ENCODE data around the gene ZNF32. TPM values are rescaled to one million over a fixed set of nuclear protein-coding genes. Genes with fewer than 3 reads are reported as not detected.
"Not testable (repeated sequence)": the region's sequence is repeated elsewhere in the genome, so short reads cannot be mapped to it uniquely, and the experiment has no call there.

The ZNF32 gene
- total RNA-seq, 1 donor from 2014 or later: 15.2 TPM

DNA sequence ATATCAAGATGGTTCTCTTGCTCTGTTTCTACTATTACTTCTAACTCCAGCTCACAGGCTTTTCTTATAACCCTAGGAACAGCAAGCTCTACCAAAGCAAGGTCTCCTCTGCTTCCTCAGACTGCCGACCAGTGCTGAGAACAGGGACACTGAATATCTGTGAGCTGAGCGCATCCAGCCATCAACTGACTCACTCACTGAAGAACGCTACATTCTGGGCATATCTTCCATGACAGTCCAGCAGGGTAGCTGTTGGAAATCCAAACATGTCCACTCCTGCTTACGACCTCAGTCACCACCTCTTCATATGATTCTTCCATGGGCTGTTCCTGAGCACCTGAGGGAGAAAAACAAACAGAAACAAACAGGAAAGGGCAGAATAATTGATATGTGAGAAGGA lies 2.8 kb downstream of the ZNF32 start:
- Mint-ChIP-seq H3K36me3 (ENCODE audit: low read depth) (peaks cover 49% of the 10 kb centered on the region), H3K27ac (no peak overlapping the region), H3K4me1 (peaks cover 6% of the 10 kb centered on the region), H3K9me3 (peaks cover 14% of the 10 kb centered on the region), H3K4me3 (no peak overlapping the region), H3K27me3 (peaks cover 9% of the 10 kb centered on the region)
- DNase-seq: no peak
- intact Hi-C loops (cut with micrococcal nuclease): no loop called here

DNA sequence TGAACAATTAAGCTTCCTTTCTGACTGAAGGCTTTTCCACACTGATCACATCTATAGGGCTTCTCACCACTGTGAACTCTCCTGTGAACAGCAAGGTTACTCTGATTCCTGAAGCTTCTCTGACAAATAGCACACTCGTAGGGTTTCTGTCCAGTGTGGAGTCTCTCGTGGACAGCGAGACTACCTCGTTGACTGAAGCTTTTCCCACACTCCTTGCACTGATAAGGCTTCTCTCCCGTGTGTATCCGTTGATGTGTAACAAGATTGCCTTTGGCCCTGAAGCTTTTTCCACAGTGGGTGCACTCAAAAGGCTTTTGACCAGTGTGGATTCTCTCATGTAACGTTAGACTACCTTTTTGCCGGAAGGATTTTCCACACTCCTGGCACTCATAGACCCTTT lies 4.4 kb downstream of the ZNF32 start:
- H3K4me3 Mint-ChIP-seq: no peak overlapping the region
- no peak overlapping the region for H3K27ac Mint-ChIP-seq
- peaks cover 14% of the 10 kb centered on the region for H3K9me3 Mint-ChIP-seq
- no peak for DNase-seq
- intact Hi-C loops (cut with micrococcal nuclease): no loop called here
- peaks cover 6% of the 10 kb centered on the region for H3K4me1 Mint-ChIP-seq
- no peaks in the 10 kb centered on the region for H3K27me3 Mint-ChIP-seq
- peaks cover 49% of the 10 kb centered on the region for H3K36me3 Mint-ChIP-seq (ENCODE audit: low read depth)

DNA sequence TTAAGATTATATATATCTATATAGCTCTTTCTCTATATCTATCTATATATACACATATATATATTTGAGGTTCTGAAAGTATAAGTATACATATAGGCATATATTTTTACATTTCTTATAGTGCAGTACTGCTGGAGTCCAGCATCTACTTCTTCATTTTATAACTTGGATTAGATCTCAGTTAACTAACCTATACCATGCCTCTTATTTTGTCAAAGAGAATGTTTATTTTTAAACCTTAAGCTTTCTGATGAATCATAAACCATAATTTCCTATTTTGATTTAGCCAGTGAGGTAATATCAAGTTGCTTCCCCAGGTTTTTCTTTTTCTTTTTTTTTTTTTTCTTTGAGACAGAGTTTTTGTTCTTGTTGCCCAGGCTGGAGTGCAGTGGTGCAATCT lies 8.1 kb downstream of the ZNF32 start:
- Mint-ChIP-seq H3K27ac (no peak overlapping the region), H3K36me3 (ENCODE audit: low read depth) (peaks cover 28% of the 10 kb centered on the region), H3K9me3 (peaks cover 19% of the 10 kb centered on the region), H3K4me3 (no peak overlapping the region), H3K4me1 (no peaks in the 10 kb centered on the region), H3K27me3 (no peaks in the 10 kb centered on the region)
- intact Hi-C loops (cut with micrococcal nuclease): no loop called here
- DNase-seq: no peak

DNA sequence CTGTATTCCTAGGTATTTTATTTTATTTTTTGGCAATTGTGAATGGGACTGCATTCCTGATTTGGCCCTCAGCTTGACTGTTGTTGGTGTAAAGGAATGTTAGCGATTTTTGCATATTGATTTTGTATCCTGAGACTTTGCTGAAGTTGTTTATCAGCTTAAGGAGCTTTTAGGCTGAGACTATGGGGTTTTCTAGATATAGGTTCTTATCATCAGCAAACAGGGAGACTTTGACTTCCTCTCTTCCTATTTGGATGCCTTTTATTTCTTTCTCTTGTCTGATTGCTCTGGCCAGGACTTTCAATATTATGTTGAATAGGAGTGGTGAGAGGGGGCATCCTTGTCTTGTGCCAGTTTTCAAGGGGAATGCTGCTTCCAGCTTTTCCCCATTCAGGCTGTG lies 12.9 kb downstream of the ZNF32 start:
- H3K4me1 Mint-ChIP-seq; H3K36me3 Mint-ChIP-seq (ENCODE audit: low read depth); H3K4me3 Mint-ChIP-seq; H3K27ac Mint-ChIP-seq; intact Hi-C loops (cut with micrococcal nuclease); H3K27me3 Mint-ChIP-seq; DNase-seq: not testable (repeated sequence)
- H3K9me3 Mint-ChIP-seq: peaks cover 16% of the 10 kb centered on the region

DNA sequence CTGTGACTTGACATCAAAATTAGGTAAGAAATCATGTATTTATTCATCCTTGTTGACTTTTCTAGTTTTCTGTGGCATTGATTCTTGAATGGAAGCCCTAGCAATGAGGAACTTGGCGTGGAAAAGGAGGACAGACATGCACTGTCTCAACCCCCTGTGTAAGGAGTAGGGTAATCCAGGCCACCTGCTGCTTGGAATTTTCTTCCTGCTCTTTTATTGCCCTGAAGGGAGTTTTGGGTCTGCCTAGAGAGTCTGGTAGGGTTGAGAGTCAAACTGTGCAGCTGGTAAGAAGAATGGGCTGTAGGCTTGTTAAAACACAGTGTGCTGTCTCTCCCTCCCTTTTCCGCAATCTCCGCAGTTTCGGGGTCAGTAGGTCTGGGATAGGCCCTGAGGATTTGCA lies 19.7 kb downstream of the ZNF32 start:
- Mint-ChIP-seq H3K36me3 (ENCODE audit: low read depth) (peaks cover 2% of the 10 kb centered on the region), H3K4me1 (no peaks in the 10 kb centered on the region), H3K9me3 (peaks cover 26% of the 10 kb centered on the region), H3K27ac (no peak overlapping the region), H3K4me3 (no peak overlapping the region), H3K27me3 (no peaks in the 10 kb centered on the region)
- no peak for DNase-seq
- intact Hi-C loops (cut with micrococcal nuclease): no loop called here

DNA sequence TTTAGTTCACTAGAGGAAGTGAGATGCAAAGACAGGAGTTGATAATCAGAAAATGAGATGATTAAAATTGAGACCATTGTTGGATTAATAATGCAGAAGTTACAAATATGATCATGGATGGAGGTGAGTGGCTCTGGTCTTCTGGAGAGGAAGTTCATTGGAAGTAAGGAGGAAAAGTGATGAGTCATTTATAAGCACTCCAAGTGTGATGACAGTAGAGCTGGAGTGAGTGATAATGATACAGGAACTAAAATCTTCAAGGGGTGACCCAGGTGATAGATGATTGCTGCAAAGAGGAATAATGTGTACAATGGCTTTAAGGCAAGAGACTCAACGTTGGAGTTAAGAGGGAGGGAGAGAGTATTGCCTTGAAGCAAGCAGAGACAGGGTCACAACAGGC lies 20.7 kb downstream of the ZNF32 start:
- H3K4me3 Mint-ChIP-seq: no peak overlapping the region
- peaks cover 31% of the 10 kb centered on the region for H3K9me3 Mint-ChIP-seq
- DNase-seq: no peak
- H3K27ac Mint-ChIP-seq: no peak overlapping the region
- H3K36me3 Mint-ChIP-seq (ENCODE audit: low read depth): peaks cover 7% of the 10 kb centered on the region
- intact Hi-C loops (cut with micrococcal nuclease): no loop called here
- H3K4me1 Mint-ChIP-seq: peaks cover 5% of the 10 kb centered on the region
- H3K27me3 Mint-ChIP-seq: no peaks in the 10 kb centered on the region

DNA sequence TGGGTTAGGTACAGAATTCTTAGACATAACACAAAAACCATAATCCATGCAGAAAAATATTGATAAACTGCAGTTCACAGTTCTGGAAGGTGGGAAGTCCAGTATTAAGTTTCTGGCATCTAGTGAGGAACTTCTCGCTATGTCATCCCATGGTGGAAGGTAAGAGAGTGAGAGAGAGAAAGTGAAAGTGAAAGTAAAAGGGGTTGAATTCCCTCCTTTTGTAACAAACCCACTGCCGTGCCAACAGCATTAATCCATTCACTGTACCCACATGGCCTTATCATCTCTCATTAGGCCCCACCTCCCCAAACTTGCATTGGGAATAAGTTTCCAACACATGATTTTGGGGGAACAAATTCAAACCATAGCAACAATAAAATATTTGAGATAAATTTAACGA lies 25.3 kb downstream of the ZNF32 start:
- intact Hi-C loops (cut with micrococcal nuclease): no loop called here
- Mint-ChIP-seq H3K9me3 (peaks cover 22% of the 10 kb centered on the region), H3K27ac (no peak overlapping the region), H3K27me3 (no peaks in the 10 kb centered on the region), H3K4me1 (peaks cover 5% of the 10 kb centered on the region), H3K36me3 (ENCODE audit: low read depth) (peaks cover 10% of the 10 kb centered on the region), H3K4me3 (peak overlapping the region; percentile 42)
- DNase-seq: no peak

DNA sequence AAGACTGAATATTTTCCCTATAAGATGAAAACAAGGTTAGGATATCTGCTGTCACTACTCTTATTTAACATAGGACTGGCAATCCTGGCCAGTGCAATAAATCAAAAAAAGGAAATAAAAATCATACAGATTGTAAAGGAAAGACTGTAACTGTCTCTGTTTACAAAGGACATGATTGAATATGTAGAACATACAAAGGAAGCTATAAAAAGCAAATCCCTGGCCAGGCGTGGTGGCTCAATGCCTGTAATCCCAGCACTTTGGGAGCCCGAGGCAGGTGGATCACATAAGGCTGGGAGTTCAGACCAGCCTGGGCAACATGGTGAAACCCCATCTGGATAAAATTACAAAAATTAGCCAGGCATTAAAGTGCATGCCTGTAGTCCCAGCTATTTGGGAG lies 26.6 kb downstream of the ZNF32 start:
- DNase-seq: no peak
- H3K4me1 Mint-ChIP-seq: peaks cover 5% of the 10 kb centered on the region
- no peak overlapping the region for H3K4me3 Mint-ChIP-seq
- H3K9me3 Mint-ChIP-seq: peaks cover 21% of the 10 kb centered on the region
- H3K27ac Mint-ChIP-seq: no peak overlapping the region
- H3K27me3 Mint-ChIP-seq: no peaks in the 10 kb centered on the region
- intact Hi-C loops (cut with micrococcal nuclease): no loop called here
- H3K36me3 Mint-ChIP-seq (ENCODE audit: low read depth): peaks cover 14% of the 10 kb centered on the region

DNA sequence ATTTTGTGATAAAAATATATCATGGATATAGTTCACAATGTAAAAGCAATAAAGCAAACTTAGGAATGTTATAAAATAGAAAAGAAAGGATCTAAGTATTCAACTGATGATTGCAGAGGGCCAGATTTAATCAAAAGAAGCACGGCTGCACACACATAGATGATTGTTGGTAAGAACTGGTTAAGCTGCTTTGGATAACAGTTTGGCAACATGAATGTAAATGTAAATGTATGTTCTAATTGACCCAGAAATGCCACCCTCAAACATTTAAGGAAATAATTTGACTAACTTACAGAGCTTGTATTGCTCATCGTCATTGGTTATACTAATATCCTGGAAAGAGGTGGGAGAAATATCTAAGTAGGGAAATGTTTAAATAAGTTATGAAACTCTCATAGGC lies 29.3 kb downstream of the ZNF32 start:
- Mint-ChIP-seq H3K36me3 (ENCODE audit: low read depth) (peaks cover 37% of the 10 kb centered on the region), H3K27ac (no peak overlapping the region), H3K9me3 (peaks cover 33% of the 10 kb centered on the region)

DNA sequence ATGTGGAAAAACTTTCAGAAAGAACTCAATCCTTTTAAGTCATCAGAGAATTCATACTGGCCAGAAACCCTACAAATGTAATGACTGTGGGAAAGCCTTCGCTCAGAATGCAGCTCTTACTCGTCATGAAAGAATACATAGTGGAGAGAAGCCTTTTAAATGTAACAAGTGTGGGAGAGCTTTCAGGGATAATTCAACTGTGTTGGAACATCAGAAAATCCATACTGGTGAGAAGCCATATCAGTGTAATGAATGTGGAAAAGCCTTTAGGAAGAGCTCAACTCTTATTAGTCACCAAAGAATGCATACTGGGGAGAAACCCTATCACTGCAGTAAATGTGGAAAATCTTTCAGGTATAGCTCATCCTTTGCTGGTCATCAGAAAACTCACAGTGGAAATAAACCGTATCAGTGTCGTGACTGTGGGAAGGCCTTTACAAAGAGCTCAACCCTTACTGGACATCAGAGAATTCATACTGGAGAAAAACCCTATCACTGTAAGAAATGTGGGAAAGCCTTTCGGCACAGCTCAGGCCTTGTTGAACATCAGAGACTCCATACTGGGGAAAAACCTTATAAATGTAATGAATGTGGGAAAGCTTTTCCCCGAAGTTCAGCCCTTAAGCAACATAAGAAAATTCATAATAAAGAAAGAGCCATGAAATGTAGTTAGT lies 31.8 kb downstream of the ZNF32 start:
- peaks cover 54% of the 10 kb centered on the region for H3K36me3 Mint-ChIP-seq (ENCODE audit: low read depth)
- H3K4me1 Mint-ChIP-seq: no peaks in the 10 kb centered on the region

More for the DNA sequence above, 29.3 kb downstream of the ZNF32 start:
- H3K4me1 Mint-ChIP-seq: peaks cover 5% of the 10 kb centered on the region
- H3K4me3 Mint-ChIP-seq: no peak overlapping the region
- intact Hi-C loops (cut with micrococcal nuclease): no loop called here
- no peak for DNase-seq
- no peaks in the 10 kb centered on the region for H3K27me3 Mint-ChIP-seq

DNA sequence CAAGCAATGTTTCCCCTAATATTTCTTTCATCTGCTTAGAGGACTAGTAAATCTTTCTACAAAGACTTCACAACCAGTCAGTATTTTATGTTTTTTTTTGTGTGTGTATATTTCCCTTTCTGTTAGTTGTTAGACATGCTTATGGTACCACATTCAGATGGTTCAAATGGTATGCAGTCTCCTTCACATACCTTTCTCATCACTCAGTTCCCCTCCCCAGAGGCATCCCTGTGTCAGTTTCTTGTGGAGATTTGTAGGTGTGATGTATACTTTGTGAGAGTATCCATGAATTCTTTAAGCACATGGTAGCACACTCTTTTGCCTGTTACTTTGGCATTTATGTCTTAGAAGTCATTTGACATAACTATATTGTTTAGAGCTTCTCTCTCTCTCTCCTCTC lies 38.0 kb downstream of the ZNF32 start:
- Mint-ChIP-seq H3K36me3 (ENCODE audit: low read depth) (peaks cover 80% of the 10 kb centered on the region), H3K4me1 (peaks cover 23% of the 10 kb centered on the region), H3K9me3 (peaks cover 40% of the 10 kb centered on the region), H3K4me3 (no peak overlapping the region), H3K27ac (no peak overlapping the region), H3K27me3 (no peaks in the 10 kb centered on the region)
- intact Hi-C loops (cut with micrococcal nuclease): no loop called here
- no peak for DNase-seq

More for the DNA sequence above, 31.8 kb downstream of the ZNF32 start:
- Mint-ChIP-seq H3K4me3 (no peak overlapping the region), H3K27ac (no peak overlapping the region), H3K27me3 (no peaks in the 10 kb centered on the region), H3K9me3 (peaks cover 39% of the 10 kb centered on the region)
- intact Hi-C loops (cut with micrococcal nuclease): no loop called here
- no peak for DNase-seq

DNA sequence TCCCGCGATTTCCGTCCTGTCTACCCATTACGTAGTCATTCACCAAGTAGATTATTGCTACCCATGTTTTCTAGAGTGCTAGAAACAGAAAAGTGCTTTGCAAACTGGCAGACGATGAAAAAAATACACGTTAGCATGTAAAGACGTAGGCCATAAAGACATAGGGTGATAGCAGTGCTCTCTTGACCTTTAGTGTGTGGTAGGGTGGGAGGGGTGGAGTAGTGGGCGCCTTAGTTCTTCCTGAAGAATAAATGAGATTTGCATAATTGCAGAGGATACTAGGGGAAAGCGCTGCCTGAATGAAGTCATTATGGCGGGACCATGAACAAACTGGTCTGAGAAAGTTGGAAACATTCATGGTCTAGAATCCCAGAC lies 41.5 kb downstream of the ZNF32 start:
- intact Hi-C loops (cut with micrococcal nuclease): loop anchor here (5.0 kb wide), 1 partner anchor 1055 kb away; no protein-coding TSS in a partner anchor
- Mint-ChIP-seq H3K27me3 (no peaks in the 10 kb centered on the region), H3K9me3 (peaks cover 26% of the 10 kb centered on the region), H3K27ac (peak overlapping the region; percentile 83), H3K36me3 (ENCODE audit: low read depth) (peaks cover 51% of the 10 kb centered on the region), H3K4me1 (peaks cover 24% of the 10 kb centered on the region), H3K4me3 (peak overlapping the region; percentile 85)
- no peak for DNase-seq

DNA sequence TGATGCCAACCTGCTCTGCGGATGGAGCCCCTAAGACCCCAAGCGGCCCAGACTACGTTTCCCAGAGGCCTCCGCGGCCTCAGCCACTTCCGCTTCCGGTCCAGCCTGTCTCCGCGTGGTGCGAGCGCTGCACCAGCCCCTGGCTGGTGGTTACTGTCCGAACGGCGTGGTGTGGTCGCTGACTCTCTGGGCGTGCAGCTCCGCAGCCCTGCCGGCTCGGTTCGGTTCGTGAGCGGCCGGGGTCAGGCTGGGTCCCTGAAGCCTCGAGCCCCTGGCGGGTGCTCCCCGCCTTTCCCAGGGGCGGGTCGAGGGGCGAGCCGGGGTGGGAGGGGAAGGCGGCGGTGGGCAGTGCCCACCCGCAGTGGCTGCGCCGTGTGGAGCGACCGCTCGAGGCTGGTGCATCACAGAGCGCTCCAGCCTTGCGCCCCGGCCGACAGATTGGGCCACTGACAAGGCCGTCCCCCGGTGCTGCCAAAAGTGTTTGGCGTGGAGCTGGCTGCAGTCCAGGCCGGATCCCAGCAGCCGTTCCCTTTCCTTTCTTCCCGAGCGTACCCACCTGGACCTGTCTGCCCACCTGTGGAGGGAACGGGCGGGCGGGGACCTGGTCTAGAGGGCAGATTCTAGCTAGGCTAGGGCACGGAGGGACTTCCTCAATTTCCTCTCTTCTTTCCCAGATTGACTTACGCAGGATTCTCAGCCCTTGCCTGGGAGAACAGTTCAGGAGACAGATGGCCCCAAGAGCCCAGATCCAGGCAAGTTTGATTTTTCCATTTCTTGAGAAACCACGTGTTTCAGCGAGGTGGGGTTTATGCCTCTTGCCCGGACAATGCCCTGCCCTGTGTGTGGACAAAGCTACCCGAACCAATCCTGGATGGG lies 42.1 kb downstream of the ZNF32 start, which contains the start of gene ZNF485:
Gene ZNF485 (plus strand): TSS at position 116 of the 876 bp plus-strand sequence. CDS start 613 bp downstream, at position 729.
- peak; percentile 87 for DNase-seq
- H3K36me3 Mint-ChIP-seq (ENCODE audit: low read depth): peaks cover 44% of the 10 kb centered on the region
- intact Hi-C loops (cut with micrococcal nuclease): loop anchor here (1.0 to 5.0 kb wide), 3 partner anchors 11 to 1054 kb away; partner anchors contain the start of gene ZNF32
- H3K4me3 Mint-ChIP-seq: peak within 1 kb of the TSS; percentile 85
- peaks cover 24% of the 10 kb centered on the region for H3K4me1 Mint-ChIP-seq
- H3K27ac Mint-ChIP-seq: peak within 1 kb of the TSS; percentile 83
- H3K27me3 Mint-ChIP-seq: no peaks in the 10 kb centered on the region
- H3K9me3 Mint-ChIP-seq: peaks cover 29% of the 10 kb centered on the region

DNA sequence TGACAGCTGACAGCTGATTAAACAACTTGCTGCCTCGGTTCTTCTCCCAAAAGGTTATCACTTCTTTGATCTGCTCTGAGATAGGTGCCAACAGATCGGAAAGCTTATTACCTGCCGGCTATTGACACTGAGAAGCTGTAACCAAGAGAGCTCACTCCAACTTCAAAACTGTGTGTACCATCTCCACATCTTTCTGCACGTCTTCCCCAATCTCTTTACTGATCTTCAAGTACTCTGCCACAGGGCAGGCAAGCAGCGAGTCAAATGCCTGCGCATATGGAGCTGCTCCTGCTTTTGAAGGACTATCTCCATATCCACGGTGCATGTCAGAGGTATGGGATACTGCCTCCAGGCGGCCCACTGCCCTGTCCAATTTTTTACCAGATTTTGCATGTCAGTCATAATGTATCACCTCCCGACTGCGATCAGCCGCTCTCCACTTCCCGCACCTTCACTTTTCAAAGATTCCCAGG lies 42.8 kb downstream of the ZNF32 start:
- DNase-seq: no peak
- H3K36me3 Mint-ChIP-seq (ENCODE audit: low read depth): peaks cover 42% of the 10 kb centered on the region
- intact Hi-C loops (cut with micrococcal nuclease): loop anchor here (1.0 to 5.0 kb wide), 3 partner anchors 11 to 1054 kb away; partner anchors contain the start of gene ZNF32
- H3K9me3 Mint-ChIP-seq: peaks cover 32% of the 10 kb centered on the region
- peak overlapping the region; percentile 1 for H3K27ac Mint-ChIP-seq
- H3K27me3 Mint-ChIP-seq: peaks cover 3% of the 10 kb centered on the region
- peaks cover 24% of the 10 kb centered on the region for H3K4me1 Mint-ChIP-seq
- peak overlapping the region; percentile 85 for H3K4me3 Mint-ChIP-seq
